OCI-LY3 (cell line): ENCODE results near the gene NPAP1.
"Not testable (repeated sequence)": the region's sequence is repeated elsewhere in the genome, so short reads cannot be mapped to it uniquely, and the experiment has no call there.

Experiments used
- H2AFZ ChIP-seq: fragments of 200-600, 300-600 bp; shearing (Covaris generic); 2 replicates; pipeline ENCODE4 v1.6.0; 2014; ENCODE audit warnings: antibody characterized with exemption, low read depth, low read length
- H3K27ac ChIP-seq: fragments of 200-600, 300-600 bp; sonication (generic); 2 replicates; pipeline ENCODE4 v1.5.1; 2014; ENCODE audit warnings: mild to moderate bottlenecking, low read length, moderate library complexity, mixed read lengths
- H3K27me3 ChIP-seq: fragments of 200-600, 300-600 bp; sonication (generic); 2 replicates; pipeline ENCODE4 v1.6.1; 2014; ENCODE audit warnings: low read depth, low read length, mixed read lengths
- H3K36me3 ChIP-seq: fragments of 200-600, 300-600 bp; sonication (generic); replicated peaks from 2 replicates; pipeline ENCODE3; 2014; ENCODE audit warnings: low read depth, low read length, mixed read lengths
- H3K4me1 ChIP-seq: fragments of 300-600, 200-600 bp; sonication (generic); 2 replicates; pipeline ENCODE4 v1.6.1; 2014; ENCODE audit warnings: low read length, mixed read lengths
- H3K4me2 ChIP-seq: fragments of 200-600, 300-600 bp; sonication (generic); 2 replicates; pipeline ENCODE4 v1.6.1; 2014; ENCODE audit warnings: low read length, mixed read lengths
- H3K4me3 ChIP-seq: fragments of 300-600, 200-600 bp; sonication (generic); 2 replicates; pipeline ENCODE4 v1.5.1; 2014; ENCODE audit warnings: antibody characterized with exemption, mild to moderate bottlenecking, low read length, moderate library complexity
- H3K79me2 ChIP-seq: fragments of 300-600, 200-600 bp; shearing (Covaris generic); 2 replicates; pipeline ENCODE4 v1.6.1; 2014; ENCODE audit warnings: mild to moderate bottlenecking, low read length, mixed read lengths
- H3K9ac ChIP-seq: fragments of 300-600, 200-600 bp; shearing (Covaris generic); 2 replicates; pipeline ENCODE4 v1.6.0; 2014; ENCODE audit warnings: mild to moderate bottlenecking, low read length, moderate library complexity
- H3K9me3 ChIP-seq: fragments of 200-600, 300-600 bp; shearing (Covaris generic); 2 replicates; pipeline ENCODE4 v1.6.1; 2014; ENCODE audit warnings: low read length, mixed read lengths; ENCODE audit not compliant: insufficient read depth
- H4K20me1 ChIP-seq: fragments of 200-600, 300-600 bp; sonication (generic); 2 replicates; pipeline ENCODE4 v1.6.1; 2016; ENCODE audit warnings: low read length, mixed read lengths; ENCODE audit not compliant: insufficient read depth
- EZH2phosphoT487 ChIP-seq: fragments of 200-600 bp; shearing (Covaris generic); IDR thresholded peaks from 2 replicates; pipeline ENCODE4 v1.6.1; 2018; ENCODE audit warnings: antibody characterized with exemption, mixed run types, low read depth
- TF ChIP-seq, protein P1 (sequence below): fragments of 200-600, 300-600 bp; sonication (generic); IDR thresholded peaks from 2 replicates; pipeline ENCODE4 v1.5.1; 2014; ENCODE audit warnings: antibody characterized with exemption, low read length, low read depth

The NPAP1 gene

DNA sequence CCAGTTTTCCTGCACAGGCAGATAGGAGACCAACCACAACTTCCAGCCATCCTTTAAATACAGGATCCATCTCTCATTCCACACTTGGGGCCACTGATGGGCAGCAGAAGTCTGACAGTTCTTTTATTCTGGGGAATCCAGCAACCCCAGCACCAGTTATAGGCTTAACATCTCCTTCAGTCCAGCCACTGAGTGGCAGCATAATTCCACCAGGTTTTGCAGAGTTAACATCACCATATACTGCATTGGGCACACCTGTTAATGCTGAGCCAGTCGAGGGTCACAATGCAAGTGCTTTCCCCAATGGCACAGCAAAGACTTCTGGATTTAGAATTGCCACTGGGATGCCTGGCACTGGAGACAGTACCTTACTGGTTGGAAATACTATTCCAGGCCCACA, 2.9 kb downstream of the NPAP1 start:
- no peaks in the 10 kb centered on the region for H3K36me3 ChIP-seq
- no peak overlapping the region for H3K9ac ChIP-seq
- H3K4me2 ChIP-seq = no peak overlapping the region

DNA sequence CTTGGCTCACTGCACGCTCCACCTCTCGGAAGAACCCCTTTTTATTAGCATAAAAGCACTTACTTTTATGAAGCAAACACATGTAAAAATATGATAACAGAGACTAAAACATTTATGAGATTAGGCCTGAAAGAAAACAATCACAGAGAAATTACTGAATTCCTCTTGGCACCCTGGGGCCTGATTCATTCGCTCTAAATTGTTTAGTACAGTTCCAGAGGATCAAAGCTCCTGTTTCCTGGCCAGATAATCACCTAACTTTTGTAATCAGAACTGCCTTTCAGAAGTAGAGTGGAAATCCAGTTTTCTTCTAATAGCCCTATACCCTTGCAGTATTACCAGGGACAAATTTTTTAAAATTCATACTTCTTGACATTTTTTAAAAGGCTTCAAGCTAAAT, 6.4 kb downstream of the NPAP1 start:
- H3K27ac ChIP-seq = no peak overlapping the region
- H3K9ac ChIP-seq = no peak overlapping the region
- H3K4me2 ChIP-seq = no peak overlapping the region
- TF ChIP-seq EZH2phosphoT487 = no peak
- TF ChIP-seq, protein P1, sequence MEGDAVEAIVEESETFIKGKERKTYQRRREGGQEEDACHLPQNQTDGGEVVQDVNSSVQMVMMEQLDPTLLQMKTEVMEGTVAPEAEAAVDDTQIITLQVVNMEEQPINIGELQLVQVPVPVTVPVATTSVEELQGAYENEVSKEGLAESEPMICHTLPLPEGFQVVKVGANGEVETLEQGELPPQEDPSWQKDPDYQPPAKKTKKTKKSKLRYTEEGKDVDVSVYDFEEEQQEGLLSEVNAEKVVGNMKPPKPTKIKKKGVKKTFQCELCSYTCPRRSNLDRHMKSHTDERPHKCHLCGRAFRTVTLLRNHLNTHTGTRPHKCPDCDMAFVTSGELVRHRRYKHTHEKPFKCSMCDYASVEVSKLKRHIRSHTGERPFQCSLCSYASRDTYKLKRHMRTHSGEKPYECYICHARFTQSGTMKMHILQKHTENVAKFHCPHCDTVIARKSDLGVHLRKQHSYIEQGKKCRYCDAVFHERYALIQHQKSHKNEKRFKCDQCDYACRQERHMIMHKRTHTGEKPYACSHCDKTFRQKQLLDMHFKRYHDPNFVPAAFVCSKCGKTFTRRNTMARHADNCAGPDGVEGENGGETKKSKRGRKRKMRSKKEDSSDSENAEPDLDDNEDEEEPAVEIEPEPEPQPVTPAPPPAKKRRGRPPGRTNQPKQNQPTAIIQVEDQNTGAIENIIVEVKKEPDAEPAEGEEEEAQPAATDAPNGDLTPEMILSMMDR = no peak
- no peaks in the 10 kb centered on the region for H3K36me3 ChIP-seq
- H3K4me3 ChIP-seq = no peak overlapping the region
- no peaks in the 10 kb centered on the region for H4K20me1 ChIP-seq
- no peaks in the 10 kb centered on the region for H3K27me3 ChIP-seq
- H3K4me1 ChIP-seq = no peaks in the 10 kb centered on the region
- H3K9me3 ChIP-seq = no peaks in the 10 kb centered on the region
- H2AFZ ChIP-seq = no peak overlapping the region
- no peaks in the 10 kb centered on the region for H3K79me2 ChIP-seq

More for the DNA sequence above, 2.9 kb downstream of the NPAP1 start:
- Histone ChIP-seq H3K4me1 (no peaks in the 10 kb centered on the region), H4K20me1 (no peaks in the 10 kb centered on the region), H3K79me2 (no peaks in the 10 kb centered on the region), H3K9me3 (no peaks in the 10 kb centered on the region), H3K27ac (no peak overlapping the region), H3K4me3 (no peak overlapping the region), H2AFZ (no peak overlapping the region), H3K27me3 (no peaks in the 10 kb centered on the region)
- TF ChIP-seq, protein P1 = no peak

DNA sequence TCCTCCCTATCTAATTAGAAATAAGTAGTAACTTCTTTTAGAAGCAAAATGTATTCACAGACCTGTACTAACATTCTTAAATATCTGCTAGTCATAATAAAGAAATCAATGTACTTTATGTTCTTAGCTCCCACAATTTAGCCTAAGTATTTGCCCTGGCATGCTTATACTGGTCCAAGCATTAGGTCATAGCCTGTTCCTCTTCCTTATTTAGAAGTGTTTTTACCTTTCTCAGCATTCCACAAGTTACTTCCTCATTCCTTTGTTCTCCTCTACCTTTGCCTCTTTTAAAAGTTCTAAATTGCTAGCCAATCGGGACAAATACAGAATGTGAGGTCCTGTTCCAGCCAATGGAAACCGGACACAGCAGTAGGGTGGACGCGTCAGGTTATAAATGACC, 7.3 kb downstream of the NPAP1 start:
- H3K27me3 ChIP-seq, H3K4me3 ChIP-seq, H3K4me1 ChIP-seq, H2AFZ ChIP-seq, H3K9me3 ChIP-seq, H3K79me2 ChIP-seq, H3K9ac ChIP-seq, H4K20me1 ChIP-seq, H3K4me2 ChIP-seq, H3K27ac ChIP-seq, H3K36me3 ChIP-seq: not testable (repeated sequence)

DNA sequence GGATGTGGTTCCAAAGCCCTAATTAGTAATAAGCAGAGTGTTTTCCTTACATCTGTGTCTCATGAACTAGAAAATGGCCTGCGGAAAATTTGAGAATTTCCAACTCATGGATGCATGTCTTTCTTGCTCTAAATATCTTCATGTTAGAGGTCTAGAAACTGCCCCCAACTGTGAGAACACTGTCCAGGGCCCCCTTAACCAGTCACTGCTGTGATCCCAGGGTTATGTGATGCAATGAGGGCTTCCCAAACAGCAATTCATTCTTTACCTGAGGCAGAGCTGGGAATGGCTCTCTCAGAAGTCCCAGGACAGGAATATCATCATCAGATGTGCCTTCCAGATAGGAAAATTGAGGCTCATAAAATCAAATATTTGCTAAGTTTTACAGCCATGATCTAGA, 8.2 kb downstream of the NPAP1 start:
- H3K9me3 ChIP-seq = no peaks in the 10 kb centered on the region
- H2AFZ ChIP-seq = no peak overlapping the region
- H3K27ac ChIP-seq = no peak overlapping the region
- no peaks in the 10 kb centered on the region for H3K4me1 ChIP-seq
- H3K27me3 ChIP-seq = no peaks in the 10 kb centered on the region
- H3K4me2 ChIP-seq = no peak overlapping the region
- no peak overlapping the region for H3K4me3 ChIP-seq
- H3K79me2 ChIP-seq = no peaks in the 10 kb centered on the region
- H3K9ac ChIP-seq = no peak overlapping the region
- H3K36me3 ChIP-seq = no peaks in the 10 kb centered on the region
- no peak for TF ChIP-seq EZH2phosphoT487
- TF ChIP-seq, protein P1 = no peak
- H4K20me1 ChIP-seq = no peaks in the 10 kb centered on the region

GRCh38 chr15:24684313-24684712, 8.7 kb downstream of the NPAP1 start:
- no peak overlapping the region for H3K4me2 ChIP-seq
- no peak overlapping the region for H3K27ac ChIP-seq
- TF ChIP-seq, protein P1 = no peak
- no peak for TF ChIP-seq EZH2phosphoT487
- no peak overlapping the region for H3K4me3 ChIP-seq
- no peak overlapping the region for H3K9ac ChIP-seq
- H4K20me1 ChIP-seq = no peaks in the 10 kb centered on the region
- H3K4me1 ChIP-seq = no peaks in the 10 kb centered on the region
- H3K9me3 ChIP-seq = no peaks in the 10 kb centered on the region
- H3K27me3 ChIP-seq = no peaks in the 10 kb centered on the region
- no peaks in the 10 kb centered on the region for H3K36me3 ChIP-seq
- H2AFZ ChIP-seq = no peak overlapping the region
- H3K79me2 ChIP-seq = no peaks in the 10 kb centered on the region
